ENCODE results near the gene CHN2. TPM values are rescaled to one million over a fixed set of nuclear protein-coding genes. Genes with fewer than 3 reads are reported as not detected.

The CHN2 gene
- total RNA-seq, 1 experiment from 2014 or later, result 61.2 TPM

- H3K4me3 ChIP-seq (ENCODE audit: low read depth, low read length, poor library complexity, severe bottlenecking), result no peak overlapping the region
- H3K9me3 ChIP-seq (ENCODE audit: low read depth, low read length, poor library complexity, severe bottlenecking), result no peaks in the 10 kb centered on the region
- H3K36me3 ChIP-seq (ENCODE audit: insufficient read depth, low read length, poor library complexity, severe bottlenecking), result no peaks in the 10 kb centered on the region
- POLR2A ChIA-PET (ENCODE audit: low non-redundant PET), result no interaction called here
- H3K27me3 ChIP-seq (replicated peaks; ENCODE audit: insufficient read depth, low read depth, low read length, poor library complexity), result no peaks in the 10 kb centered on the region
- no peak overlapping the region for H3K27ac ChIP-seq (ENCODE audit: low read depth, low read length, poor library complexity, severe bottlenecking)
- no TSS peak for BruUV-seq (replicated peaks)
- no peak for DNase-seq (ENCODE audit: low spot score)
- H3K4me1 ChIP-seq (ENCODE audit: insufficient read depth, low read length, poor library complexity, severe bottlenecking), result peaks cover 56% of the 10 kb centered on the region
- no peak for TF ChIP-seq CTCF (conservative IDR thresholded peaks at IDR 0.05; ENCODE audit: low read depth, low read length)
- no peak for TF ChIP-seq EZH2 (IDR thresholded peaks at IDR 0.05; ENCODE audit: borderline replicate concordance, low read depth, low read length, poor library complexity, severe bottlenecking)
- intact Hi-C loops (cut with micrococcal nuclease; ENCODE audit: unreplicated experiment), result no loop called here
- CTCF ChIA-PET, result no interaction called here
Measured at GRCh38 chr7:29350351-29350750, 155.8 kb downstream of the CHN2 start.

GRCh38 chr7:29352041-29352440, 157.5 kb downstream of the CHN2 start:
- BruUV-seq (replicated peaks), result no TSS peak
- TF ChIP-seq EZH2 (IDR thresholded peaks at IDR 0.05; ENCODE audit: borderline replicate concordance, low read depth, low read length, poor library complexity, severe bottlenecking) (no peak), CTCF (conservative IDR thresholded peaks at IDR 0.05; ENCODE audit: low read depth, low read length) (no peak)

GRCh38 chr7:29353810-29354209, 159.2 kb downstream of the CHN2 start:
- no TSS peak for BruUV-seq (replicated peaks)
- intact Hi-C loops (cut with micrococcal nuclease; ENCODE audit: unreplicated experiment), result no loop called here
- ChIA-PET POLR2A (ENCODE audit: low non-redundant PET) (no interaction called here), CTCF (no interaction called here)
- H3K4me3 ChIP-seq (ENCODE audit: low read depth, low read length, poor library complexity, severe bottlenecking), result no peak overlapping the region
- DNase-seq (ENCODE audit: low spot score), result no peak
- no peak for TF ChIP-seq EZH2 (IDR thresholded peaks at IDR 0.05; ENCODE audit: borderline replicate concordance, low read depth, low read length, poor library complexity, severe bottlenecking)
- H3K36me3 ChIP-seq (ENCODE audit: insufficient read depth, low read length, poor library complexity, severe bottlenecking), result peaks cover 4% of the 10 kb centered on the region
- H3K4me1 ChIP-seq (ENCODE audit: insufficient read depth, low read length, poor library complexity, severe bottlenecking), result peaks cover 32% of the 10 kb centered on the region
- no peaks in the 10 kb centered on the region for H3K9me3 ChIP-seq (ENCODE audit: low read depth, low read length, poor library complexity, severe bottlenecking)
- H3K27ac ChIP-seq (ENCODE audit: low read depth, low read length, poor library complexity, severe bottlenecking), result no peak overlapping the region
- H3K27me3 ChIP-seq (replicated peaks; ENCODE audit: insufficient read depth, low read depth, low read length, poor library complexity), result no peaks in the 10 kb centered on the region

More at GRCh38 chr7:29352041-29352440, 157.5 kb downstream of the CHN2 start:
- Histone ChIP-seq H3K27ac (ENCODE audit: low read depth, low read length, poor library complexity, severe bottlenecking) (no peak overlapping the region), H3K27me3 (replicated peaks; ENCODE audit: insufficient read depth, low read depth, low read length, poor library complexity) (no peaks in the 10 kb centered on the region), H3K9me3 (ENCODE audit: low read depth, low read length, poor library complexity, severe bottlenecking) (no peaks in the 10 kb centered on the region), H3K36me3 (ENCODE audit: insufficient read depth, low read length, poor library complexity, severe bottlenecking) (peaks cover 4% of the 10 kb centered on the region), H3K4me3 (ENCODE audit: low read depth, low read length, poor library complexity, severe bottlenecking) (no peak overlapping the region), H3K4me1 (ENCODE audit: insufficient read depth, low read length, poor library complexity, severe bottlenecking) (peaks cover 42% of the 10 kb centered on the region)
- intact Hi-C loops (cut with micrococcal nuclease; ENCODE audit: unreplicated experiment), result no loop called here
- ChIA-PET CTCF (no interaction called here), POLR2A (ENCODE audit: low non-redundant PET) (no interaction called here)
- no peak for DNase-seq (ENCODE audit: low spot score)

- intact Hi-C loops (cut with micrococcal nuclease; ENCODE audit: unreplicated experiment), result no loop called here
Measured at GRCh38 chr7:29354340-29354739, 159.8 kb downstream of the CHN2 start.

More at GRCh38 chr7:29354340-29354739, 159.8 kb downstream of the CHN2 start:
- no peak overlapping the region for H3K27ac ChIP-seq (ENCODE audit: low read depth, low read length, poor library complexity, severe bottlenecking)
- H3K4me3 ChIP-seq (ENCODE audit: low read depth, low read length, poor library complexity, severe bottlenecking), result no peak overlapping the region
- DNase-seq (ENCODE audit: low spot score), result no peak
- no peaks in the 10 kb centered on the region for H3K9me3 ChIP-seq (ENCODE audit: low read depth, low read length, poor library complexity, severe bottlenecking)
- ChIA-PET CTCF (no interaction called here), POLR2A (ENCODE audit: low non-redundant PET) (no interaction called here)
- no peaks in the 10 kb centered on the region for H3K27me3 ChIP-seq (replicated peaks; ENCODE audit: insufficient read depth, low read depth, low read length, poor library complexity)
- no peak for TF ChIP-seq CTCF (conservative IDR thresholded peaks at IDR 0.05; ENCODE audit: low read depth, low read length)
- H3K36me3 ChIP-seq (ENCODE audit: insufficient read depth, low read length, poor library complexity, severe bottlenecking), result peaks cover 4% of the 10 kb centered on the region
- peaks cover 29% of the 10 kb centered on the region for H3K4me1 ChIP-seq (ENCODE audit: insufficient read depth, low read length, poor library complexity, severe bottlenecking)
- no TSS peak for BruUV-seq (replicated peaks)

Measured in A673 (cell line).